ENCODE measurements around the gene PPT1. TPM values are rescaled to one million over a fixed set of nuclear protein-coding genes. Genes with fewer than 3 reads are reported as not detected.

PPT1 gene
- total RNA-seq, 1 donor from 2014 or later: 110 TPM

GRCh38 chr1:40075266-40075665 is 21.8 kb downstream of the PPT1 start:
- H3K27ac ChIP-seq: no peak overlapping the region
- H3K27me3 Mint-ChIP-seq (ENCODE audit: insufficient read depth, low read depth): peaks cover 8% of the 10 kb centered on the region
- H3K4me3 ChIP-seq: no peak overlapping the region
- peaks cover 20% of the 10 kb centered on the region for H3K36me3 Mint-ChIP-seq
- no peaks in the 10 kb centered on the region for H3F3A ChIP-seq (ENCODE audit: low read depth)
- H3K27ac Mint-ChIP-seq: no peak overlapping the region
- H3K4me2 ChIP-seq: no peak overlapping the region
- H3K4me1 Mint-ChIP-seq: no peaks in the 10 kb centered on the region
- H2AFZ ChIP-seq (replicated peaks): no peak overlapping the region
- H3K9ac ChIP-seq: no peak overlapping the region
- H3K36me3 ChIP-seq: no peaks in the 10 kb centered on the region
- DNase-seq (ENCODE audit: low spot score): no peak
- no peak overlapping the region for H3K4me3 Mint-ChIP-seq
- no peaks in the 10 kb centered on the region for H3K27me3 ChIP-seq
- TF ChIP-seq EZH2phosphoT487 (IDR thresholded peaks at IDR 0.05) (no peak), CTCF (IDR thresholded peaks at IDR 0.05) (no peak), EZH2 (IDR thresholded peaks at IDR 0.05) (no peak)
- H3K4me1 ChIP-seq: no peaks in the 10 kb centered on the region
- H4K20me1 ChIP-seq (ENCODE audit: low read depth): no peaks in the 10 kb centered on the region
- no peaks in the 10 kb centered on the region for H3K9me3 Mint-ChIP-seq
- H3K79me2 ChIP-seq (ENCODE audit: low read depth): no peaks in the 10 kb centered on the region
- no peaks in the 10 kb centered on the region for H3K9me3 ChIP-seq (ENCODE audit: low read depth)

- H3K36me3 Mint-ChIP-seq: peaks cover 24% of the 10 kb centered on the region
- no peak for TF ChIP-seq CTCF (IDR thresholded peaks at IDR 0.05)
- TF ChIP-seq EZH2 (IDR thresholded peaks at IDR 0.05): no peak
- TF ChIP-seq EZH2phosphoT487 (IDR thresholded peaks at IDR 0.05): no peak
Observed at GRCh38 chr1:40073062-40073461, 24.0 kb downstream of the PPT1 start.

GRCh38 chr1:40072142-40072541 is 24.9 kb downstream of the PPT1 start:
- Histone ChIP-seq H2AFZ (replicated peaks) (no peak overlapping the region), H3K4me2 (no peak overlapping the region), H3K27me3 (no peaks in the 10 kb centered on the region), H3K79me2 (ENCODE audit: low read depth) (no peaks in the 10 kb centered on the region), H4K20me1 (ENCODE audit: low read depth) (no peaks in the 10 kb centered on the region), H3K4me1 (no peaks in the 10 kb centered on the region), H3K27ac (no peak overlapping the region), H3F3A (ENCODE audit: low read depth) (no peaks in the 10 kb centered on the region), H3K9ac (no peak overlapping the region), H3K4me3 (no peak overlapping the region), H3K9me3 (ENCODE audit: low read depth) (no peaks in the 10 kb centered on the region), H3K36me3 (no peaks in the 10 kb centered on the region)
- no peak for TF ChIP-seq EZH2phosphoT487 (IDR thresholded peaks at IDR 0.05)
- TF ChIP-seq CTCF (IDR thresholded peaks at IDR 0.05): no peak
- TF ChIP-seq EZH2 (IDR thresholded peaks at IDR 0.05): no peak
- peaks cover 27% of the 10 kb centered on the region for H3K36me3 Mint-ChIP-seq
- H3K9me3 Mint-ChIP-seq: no peaks in the 10 kb centered on the region
- no peak overlapping the region for H3K27ac Mint-ChIP-seq
- no peak overlapping the region for H3K4me3 Mint-ChIP-seq
- DNase-seq (ENCODE audit: low spot score): no peak
- no peaks in the 10 kb centered on the region for H3K4me1 Mint-ChIP-seq
- peaks cover 4% of the 10 kb centered on the region for H3K27me3 Mint-ChIP-seq (ENCODE audit: insufficient read depth, low read depth)

More at GRCh38 chr1:40073062-40073461, 24.0 kb downstream of the PPT1 start:
- Mint-ChIP-seq H3K4me3 (no peak overlapping the region), H3K27me3 (ENCODE audit: insufficient read depth, low read depth) (peaks cover 8% of the 10 kb centered on the region), H3K9me3 (no peaks in the 10 kb centered on the region), H3K27ac (no peak overlapping the region), H3K4me1 (no peaks in the 10 kb centered on the region)
- H3K9me3 ChIP-seq (ENCODE audit: low read depth): no peaks in the 10 kb centered on the region
- H3K27me3 ChIP-seq: no peaks in the 10 kb centered on the region
- no peaks in the 10 kb centered on the region for H3F3A ChIP-seq (ENCODE audit: low read depth)
- no peaks in the 10 kb centered on the region for H3K79me2 ChIP-seq (ENCODE audit: low read depth)
- H3K9ac ChIP-seq: no peak overlapping the region
- H4K20me1 ChIP-seq (ENCODE audit: low read depth): no peaks in the 10 kb centered on the region
- DNase-seq (ENCODE audit: low spot score): no peak
- no peaks in the 10 kb centered on the region for H3K4me1 ChIP-seq
- no peaks in the 10 kb centered on the region for H3K36me3 ChIP-seq
- H3K4me3 ChIP-seq: no peak overlapping the region
- H3K4me2 ChIP-seq: no peak overlapping the region
- no peak overlapping the region for H3K27ac ChIP-seq
- H2AFZ ChIP-seq (replicated peaks): no peak overlapping the region

Data from neural progenitor cell (in vitro differentiated cells).